Measurements from ENCODE around the gene HDAC8. TPM values are rescaled to one million over a fixed set of nuclear protein-coding genes. Genes with fewer than 3 reads are reported as not detected.

Gene HDAC8
- total RNA-seq, 1 experiment from 2014 or later, result 25.4 TPM

DNA sequence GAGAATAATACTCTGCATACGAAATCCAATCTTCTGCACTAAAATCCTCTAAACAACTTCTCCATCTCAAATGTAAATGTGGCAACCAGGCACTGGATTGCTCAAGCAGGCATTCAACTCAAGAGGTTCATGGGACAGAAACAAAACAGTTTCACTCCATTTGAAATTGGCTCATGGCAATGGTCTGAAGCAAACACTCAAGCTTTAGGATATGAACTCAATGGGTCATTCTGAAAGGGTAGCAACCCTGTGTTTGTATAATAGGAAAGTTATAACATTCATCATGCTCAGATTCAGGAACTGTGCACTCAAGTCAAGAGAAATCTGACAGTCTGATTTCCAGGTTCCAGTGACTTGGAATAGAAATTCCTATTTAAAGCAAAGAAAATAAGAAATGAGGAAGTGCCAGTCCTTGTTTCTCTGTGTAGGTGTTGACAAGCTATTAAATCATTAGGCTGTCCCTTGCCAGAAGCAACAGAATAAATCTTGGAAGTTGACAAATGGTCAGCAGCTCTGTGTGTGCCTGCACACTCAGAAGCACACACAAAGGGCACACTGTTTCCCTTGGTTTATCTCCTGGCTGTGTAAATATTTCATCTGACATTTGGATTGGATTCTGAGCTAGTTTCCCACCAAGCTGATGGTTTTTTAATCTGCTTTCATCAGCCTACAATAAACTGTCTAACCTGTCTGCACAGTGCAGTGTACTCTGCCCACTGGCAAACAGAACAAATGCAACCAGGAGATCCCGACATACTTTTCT lies 191.0 kb downstream of the HDAC8 start:
- no peak for DNase-seq (ENCODE audit: low read depth)

DNA sequence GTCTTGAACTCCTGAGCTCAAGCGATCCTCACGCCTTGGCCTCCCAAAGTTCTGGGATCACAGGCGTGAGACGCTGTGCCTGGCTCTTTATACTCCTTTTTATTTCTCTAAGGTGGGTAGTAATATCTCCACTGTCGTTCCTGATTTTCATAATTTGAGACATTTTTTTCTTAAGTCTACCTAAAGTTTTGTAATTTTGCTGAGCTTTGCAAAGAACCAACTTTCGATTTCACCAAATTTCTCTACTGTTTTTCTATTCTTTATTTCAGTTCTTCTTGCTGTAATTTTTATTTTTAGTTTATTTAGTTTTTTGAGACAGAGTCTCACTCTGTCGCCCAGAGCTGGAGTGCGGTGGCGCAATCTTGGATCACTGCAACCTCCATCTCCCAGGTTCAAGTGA lies 196.5 kb downstream of the HDAC8 start:
- no peak for DNase-seq (ENCODE audit: low read depth)

DNA sequence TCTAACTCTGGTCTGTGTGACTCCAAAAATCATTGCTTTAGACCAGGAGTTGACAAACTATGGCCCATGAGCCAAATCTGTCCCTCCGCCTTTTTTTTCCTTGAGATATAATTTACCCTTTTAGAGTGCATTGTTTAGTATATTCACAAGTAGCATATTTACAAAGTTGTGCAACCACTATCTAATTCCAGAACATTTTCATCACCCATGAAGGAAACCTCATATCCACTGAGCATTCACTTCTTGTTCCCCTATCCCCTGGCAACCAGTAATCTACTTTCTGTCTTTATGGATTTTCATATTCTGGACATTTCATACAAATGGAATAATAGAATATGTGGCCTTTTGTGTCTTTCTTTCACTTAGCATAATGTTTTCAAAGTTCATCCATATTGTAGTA lies 199.5 kb downstream of the HDAC8 start:
- no peak for DNase-seq (ENCODE audit: low read depth)

DNA sequence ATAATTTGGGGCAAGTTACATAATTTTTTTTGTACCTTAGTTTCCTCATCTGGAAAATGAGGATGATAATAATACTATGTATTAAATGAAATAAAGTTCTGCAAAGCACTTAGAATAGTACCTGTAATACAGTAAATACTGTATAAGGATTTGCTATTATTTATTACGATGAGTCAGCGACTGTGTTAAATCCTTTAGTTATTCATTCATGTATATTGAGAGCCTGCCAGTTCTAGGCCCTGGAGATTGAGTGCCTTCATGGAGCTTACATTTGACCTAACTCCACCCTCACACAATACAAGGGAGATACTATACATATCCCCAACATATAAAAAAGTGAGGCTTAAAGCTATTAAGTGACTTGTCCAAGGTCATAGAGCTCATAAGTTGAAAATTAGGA lies 199.9 kb downstream of the HDAC8 start:
- no peak for DNase-seq (ENCODE audit: low read depth)

DNA sequence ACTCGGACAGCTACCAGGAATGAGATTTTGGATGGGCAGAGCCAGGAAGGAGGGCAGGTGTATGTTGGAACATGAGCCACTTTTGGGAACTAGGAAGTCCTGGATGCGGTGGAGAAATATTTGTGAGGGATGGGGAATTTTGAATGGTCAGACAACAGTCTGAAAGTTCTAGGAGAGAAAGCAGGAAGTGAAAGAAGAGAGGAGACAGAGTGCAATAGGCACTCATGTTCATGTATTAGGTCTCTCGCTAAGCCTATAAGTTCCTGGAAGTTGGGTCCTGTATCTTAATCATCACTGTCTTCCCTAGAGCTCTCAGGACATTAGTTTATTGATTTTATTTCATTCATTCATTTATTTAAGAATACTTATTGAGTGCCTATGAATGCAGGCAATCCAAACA lies 201.2 kb downstream of the HDAC8 start:
- DNase-seq (ENCODE audit: low read depth), result no peak

DNA sequence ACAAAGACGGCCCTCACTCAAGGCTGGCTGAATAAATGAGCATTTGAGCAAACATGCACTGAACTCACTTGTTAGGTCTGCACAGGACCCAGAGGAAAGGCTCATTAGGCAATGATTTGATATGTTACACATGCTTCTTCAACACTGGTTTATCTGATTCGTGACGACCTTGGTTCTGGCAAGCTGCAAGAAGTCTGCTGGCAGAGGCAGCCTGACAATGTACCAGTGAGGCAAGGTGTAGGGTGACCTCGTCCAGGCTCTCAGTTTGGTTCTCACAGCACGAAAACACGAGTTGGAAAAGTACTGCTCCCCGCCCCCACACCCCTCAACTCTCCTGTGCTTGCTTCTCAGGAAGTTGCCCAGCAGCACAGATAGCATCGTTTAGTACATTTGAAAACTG lies 203.8 kb downstream of the HDAC8 start:
- no peak for DNase-seq (ENCODE audit: low read depth)

DNA sequence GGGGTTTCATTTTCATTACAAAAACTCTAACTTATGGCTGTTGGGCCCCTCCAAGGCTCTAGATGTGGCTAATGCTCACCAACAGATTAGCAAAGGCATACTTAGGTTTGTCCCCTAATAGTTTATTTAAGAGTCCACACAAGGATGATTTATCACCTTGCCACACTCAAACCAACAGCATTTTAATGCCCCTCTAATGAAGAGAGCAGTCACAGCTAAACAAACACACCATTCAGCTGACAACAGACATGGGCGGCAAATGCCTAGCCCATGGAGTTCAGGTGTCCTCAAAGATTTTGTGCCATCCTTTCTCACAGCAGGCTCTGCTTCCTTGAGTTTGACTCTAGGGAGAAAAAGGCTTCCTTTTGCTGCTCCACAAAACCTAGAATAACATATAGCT lies 205.1 kb downstream of the HDAC8 start:
- DNase-seq (ENCODE audit: low read depth), result no peak

DNA sequence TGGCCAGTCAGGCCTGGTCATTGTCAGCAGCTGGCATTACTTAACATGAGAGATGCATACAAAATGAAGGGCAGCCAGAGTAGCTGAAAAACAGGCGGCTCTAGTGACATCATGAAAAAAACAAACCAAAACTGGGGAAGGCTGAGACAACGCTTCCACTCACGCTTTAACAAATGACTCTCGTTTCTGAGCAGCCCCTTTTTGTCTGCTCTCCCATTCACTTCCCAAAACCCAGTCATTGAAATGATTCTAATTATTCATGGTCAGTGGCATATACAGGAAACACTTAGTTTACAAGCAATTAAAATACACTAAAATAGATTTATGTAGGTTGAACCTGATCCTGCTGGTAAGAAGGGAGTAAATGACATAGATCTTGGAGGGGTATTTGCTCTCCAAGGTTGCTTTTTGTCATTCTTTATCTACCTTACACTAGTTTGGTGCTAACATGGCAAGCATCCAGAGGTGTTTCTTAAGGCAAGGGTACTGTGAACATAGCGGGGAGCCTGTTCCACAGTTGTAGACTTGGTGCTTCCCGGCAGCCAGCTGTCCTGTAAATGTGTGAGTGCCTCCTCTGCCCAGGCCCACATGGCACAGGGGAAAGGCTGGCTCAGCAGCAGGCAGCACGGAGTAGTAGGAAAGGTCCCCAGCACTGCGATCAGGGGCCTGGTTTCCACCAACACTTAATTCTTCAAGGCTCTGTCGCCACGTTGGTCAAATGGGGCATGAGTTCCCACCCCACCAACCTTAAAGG lies 205.8 kb downstream of the HDAC8 start:
- DNase-seq (ENCODE audit: low read depth), result no peak

DNA sequence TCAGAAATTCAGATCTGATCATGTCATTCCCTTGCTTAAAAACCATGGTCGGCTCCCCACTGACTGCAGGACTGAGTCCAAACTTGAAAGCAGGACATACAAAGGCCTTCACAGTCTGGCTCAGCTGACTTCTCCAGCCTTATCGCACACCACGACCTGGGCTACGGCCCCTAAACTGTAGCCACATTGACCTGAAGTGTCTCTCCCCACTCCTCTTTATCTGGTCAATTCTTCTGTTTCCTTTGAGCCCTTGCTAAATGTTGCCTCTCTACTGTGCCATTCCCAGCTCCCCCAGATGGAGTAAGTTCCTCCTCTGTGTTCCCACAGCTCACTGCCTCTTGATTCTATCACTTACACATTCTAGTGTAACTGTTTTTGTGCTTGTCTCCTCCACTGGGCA lies 206.5 kb downstream of the HDAC8 start:
- DNase-seq (ENCODE audit: low read depth), result no peak

DNA sequence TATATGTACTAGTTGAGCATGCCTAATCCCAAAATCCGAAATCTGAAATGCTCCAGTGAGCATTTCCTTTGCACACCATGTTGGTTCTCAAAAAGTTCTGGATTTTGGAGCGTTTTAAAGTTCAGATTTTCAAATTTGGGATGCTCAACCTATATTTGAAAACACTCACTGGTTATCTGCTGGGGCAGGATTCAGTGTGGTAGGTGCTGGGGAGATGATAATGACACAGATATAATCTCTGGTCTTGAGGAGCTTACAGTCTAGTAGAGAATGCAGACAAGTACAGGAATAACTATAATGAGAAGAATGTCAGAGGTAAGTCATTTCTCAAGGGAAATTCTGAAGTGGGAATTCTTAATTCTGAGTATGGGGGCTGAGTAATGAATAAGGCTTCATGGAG lies 207.5 kb downstream of the HDAC8 start:
- DNase-seq (ENCODE audit: low read depth), result no peak

DNA sequence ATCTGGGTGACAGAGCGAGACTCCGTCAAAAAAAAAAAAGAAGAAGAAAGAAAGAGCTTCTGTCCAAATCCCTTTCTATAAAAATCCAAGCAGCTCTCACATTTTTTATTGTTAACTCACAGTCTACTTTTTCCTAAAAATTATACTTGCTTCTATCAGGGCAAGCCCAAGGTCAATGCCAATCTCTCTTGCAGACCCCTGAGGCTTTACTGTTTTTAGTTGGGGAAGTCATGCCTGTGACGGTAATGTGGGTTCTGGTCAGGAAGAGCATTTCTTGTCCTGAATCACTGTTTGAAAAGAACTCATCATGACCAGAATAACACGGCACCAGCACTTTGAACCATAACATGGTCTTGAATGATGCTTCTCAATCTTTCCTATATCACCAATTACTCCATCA lies 212.3 kb downstream of the HDAC8 start:
- DNase-seq (ENCODE audit: low read depth), result no peak

DNA sequence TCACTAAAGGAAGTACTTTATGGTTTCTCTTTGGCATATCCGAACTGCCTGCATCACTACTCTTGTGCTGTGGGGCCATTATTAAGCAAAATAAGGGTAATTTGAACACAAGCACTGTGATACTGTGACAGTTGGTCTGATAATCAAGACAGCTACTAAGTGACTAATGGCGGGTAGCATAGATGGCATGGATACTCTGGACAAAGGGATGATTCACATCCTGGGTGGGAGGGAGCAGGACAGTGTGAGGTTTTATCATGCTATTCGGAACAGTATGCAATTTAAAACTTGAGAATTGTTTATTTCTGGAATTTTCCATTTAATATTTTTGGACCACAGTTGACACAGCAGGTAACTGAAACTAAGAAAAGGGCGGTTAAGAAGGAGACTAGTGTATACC lies 214.3 kb downstream of the HDAC8 start:
- DNase-seq (ENCODE audit: low read depth), result peak; percentile 78

DNA sequence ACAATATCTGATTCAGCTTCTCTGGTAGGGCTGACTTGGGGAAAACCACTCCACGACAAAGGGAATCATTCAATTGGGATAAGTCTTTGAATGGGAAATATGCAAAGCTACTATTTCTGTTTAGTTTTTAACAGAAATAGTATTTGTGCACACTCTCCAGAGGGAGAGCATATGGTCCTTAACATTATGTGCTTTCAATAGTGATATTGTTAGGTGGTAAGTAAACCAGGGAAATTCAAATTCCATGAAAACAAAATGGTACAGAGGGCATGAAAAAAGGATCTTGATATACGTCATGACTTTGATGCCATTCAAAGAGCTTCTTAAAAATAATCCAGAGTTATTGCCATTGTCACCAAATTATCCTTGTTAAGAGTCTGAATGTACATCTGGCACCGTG lies 219.9 kb downstream of the HDAC8 start:
- DNase-seq (ENCODE audit: low read depth), result no peak

DNA sequence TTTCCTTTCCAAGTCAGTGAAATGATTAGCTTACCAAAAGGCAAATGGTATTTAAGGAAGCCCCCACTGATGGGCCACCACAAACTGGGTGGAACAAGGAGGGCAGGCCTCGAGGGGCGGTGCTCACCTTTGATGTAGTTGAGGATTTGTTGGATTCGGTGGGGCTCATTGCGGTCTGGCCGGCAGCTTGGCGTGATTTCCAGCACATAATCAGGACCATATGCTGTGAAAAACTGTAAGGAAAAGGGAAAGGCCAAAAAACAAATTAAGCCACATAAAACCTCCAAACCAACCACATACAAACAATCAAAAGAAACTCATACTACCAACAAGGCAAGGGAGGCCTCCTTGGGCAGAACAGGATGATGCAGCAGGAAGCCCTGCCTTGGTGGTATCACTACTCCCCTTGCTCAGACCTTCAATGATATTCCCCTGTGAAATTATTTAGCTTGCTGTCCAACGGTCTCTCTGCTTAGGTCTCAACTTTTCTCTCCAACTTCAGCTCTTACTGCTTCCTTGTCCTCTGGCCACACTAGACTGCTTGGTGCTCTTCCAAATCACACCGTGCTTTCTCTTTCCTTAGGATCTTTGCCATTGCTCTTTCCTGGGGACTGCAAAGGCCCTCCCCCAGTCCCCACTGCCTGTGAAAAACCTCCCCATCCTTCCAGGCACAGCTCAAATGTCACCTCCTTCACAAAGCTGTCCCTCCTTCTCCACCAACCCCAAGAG lies 220.9 kb downstream of the HDAC8 start:
- no peak for DNase-seq (ENCODE audit: low read depth)

DNA sequence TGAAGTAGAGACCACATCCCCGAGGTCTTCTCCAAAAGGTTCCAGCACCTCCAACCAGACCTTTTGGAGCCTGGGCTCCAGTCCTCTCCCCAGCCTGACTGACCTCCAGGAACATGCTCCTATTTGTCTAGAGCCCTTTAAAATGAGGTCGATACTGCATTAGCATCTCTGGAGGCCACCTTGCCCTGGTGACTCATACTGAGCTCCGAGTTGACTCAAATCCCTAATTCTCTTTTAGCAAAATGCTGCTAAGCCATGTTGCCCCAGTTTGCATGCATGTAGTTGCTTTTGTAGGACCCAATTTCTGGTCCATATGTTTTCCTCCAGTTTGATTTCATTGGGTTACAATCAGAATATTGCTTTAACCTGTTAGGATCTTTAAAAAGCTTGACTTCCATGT lies 223.5 kb downstream of the HDAC8 start:
- DNase-seq (ENCODE audit: low read depth), result no peak

DNA sequence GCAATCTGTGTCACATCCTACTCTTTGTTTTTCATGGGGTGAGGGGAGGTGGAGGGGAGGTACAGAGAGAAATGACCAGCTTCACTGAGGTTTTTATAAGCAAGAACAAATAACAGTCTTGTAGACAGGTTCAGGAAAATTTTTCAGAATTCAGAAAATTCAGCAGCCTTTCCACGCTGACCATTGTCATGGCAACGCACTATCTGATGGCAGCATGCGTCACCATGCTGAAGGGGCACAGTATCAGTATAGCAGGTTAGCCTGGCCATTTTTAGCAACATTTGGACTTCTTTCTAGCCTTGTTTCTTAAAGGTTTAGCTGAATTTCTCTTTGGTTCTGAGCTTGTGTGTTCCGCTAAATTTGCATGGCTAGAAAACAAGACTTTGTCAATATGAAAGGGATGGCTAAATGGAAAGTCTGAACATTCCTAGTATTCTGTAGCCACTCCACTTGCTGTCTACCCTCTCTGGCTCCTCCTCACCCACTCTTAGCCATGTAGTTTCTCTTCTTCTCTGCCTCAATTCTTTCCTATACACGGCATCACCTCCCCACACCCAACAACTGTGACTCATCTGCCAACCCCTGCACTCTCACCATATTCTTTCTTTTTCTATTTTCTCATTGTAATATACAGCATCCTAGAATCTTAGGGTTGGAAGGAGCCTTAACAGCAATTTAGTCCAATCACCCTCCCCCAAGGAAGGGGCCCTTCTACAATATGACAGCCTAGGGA lies 224.2 kb downstream of the HDAC8 start:
- DNase-seq (ENCODE audit: low read depth), result no peak

DNA sequence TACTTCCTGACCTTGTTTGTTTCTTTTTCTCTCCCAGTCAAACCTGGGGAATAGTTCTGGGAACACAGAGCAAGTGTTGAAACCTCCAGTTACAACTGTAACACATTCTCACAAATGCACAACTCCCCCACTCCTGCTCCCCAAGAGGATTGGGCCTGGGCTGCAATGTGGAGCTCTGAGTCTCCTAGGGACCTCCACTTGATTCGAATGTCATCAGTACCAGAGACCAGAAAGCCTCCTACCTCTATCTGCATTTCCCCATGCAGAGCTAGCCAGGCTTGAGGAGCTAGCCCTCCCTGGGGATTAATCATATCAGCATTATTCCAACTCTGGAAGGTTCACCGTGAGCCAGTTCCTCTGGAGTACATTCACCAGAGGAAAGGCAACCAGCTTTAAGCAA lies 225.3 kb downstream of the HDAC8 start:
- DNase-seq (ENCODE audit: low read depth), result no peak

DNA sequence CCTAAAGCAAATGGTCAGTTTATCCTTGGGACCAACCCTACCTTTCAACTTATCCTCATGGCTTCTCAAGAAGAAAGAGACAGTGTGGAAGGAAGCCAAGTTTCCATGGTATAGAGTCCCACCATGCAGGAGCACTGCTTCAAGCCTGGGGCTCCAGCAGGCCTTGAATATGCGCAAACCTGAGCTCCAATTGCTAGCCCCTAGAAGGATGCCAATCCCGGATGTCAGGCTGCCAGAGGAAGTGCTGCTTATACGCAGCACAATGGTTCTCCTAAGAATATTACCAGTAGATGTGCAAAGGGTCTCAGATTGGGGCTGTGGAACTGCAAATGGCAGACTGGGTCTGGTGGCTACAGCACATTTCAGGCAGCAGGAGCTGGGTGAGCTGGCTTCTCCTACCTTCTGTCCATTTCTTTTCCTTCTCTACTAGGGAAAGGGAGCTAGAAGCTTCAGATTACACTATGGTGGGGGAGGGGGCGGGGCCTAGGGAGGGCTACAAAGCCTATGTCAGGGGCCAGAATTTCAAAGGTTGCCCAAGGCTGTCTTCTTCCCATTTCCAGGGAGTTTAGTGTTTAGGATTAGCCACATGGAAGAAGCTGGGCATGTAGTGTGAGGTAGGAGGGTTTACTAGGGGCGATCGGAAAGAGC lies 226.2 kb downstream of the HDAC8 start:
- no peak for DNase-seq (ENCODE audit: low read depth)

DNA sequence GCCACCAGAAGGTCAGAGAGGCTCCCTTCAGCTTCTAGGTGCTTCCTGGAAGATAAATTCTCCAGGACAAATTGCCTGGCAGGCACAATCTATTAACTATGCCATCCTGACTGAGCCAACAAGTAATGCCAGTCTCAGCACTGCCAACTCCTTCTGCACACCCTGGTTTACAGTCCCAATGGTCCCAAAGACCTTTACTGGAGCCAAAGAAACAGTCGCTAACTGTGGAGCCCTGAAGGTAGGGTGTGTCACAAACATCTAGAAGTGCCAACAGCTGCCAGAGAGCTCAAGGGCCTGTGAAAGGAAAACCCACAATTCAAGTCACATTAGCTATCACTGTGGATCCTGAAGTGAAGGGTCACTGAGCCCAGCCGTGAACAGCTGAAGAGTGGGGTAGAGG lies 232.0 kb downstream of the HDAC8 start:
- no peak for DNase-seq (ENCODE audit: low read depth)

DNA sequence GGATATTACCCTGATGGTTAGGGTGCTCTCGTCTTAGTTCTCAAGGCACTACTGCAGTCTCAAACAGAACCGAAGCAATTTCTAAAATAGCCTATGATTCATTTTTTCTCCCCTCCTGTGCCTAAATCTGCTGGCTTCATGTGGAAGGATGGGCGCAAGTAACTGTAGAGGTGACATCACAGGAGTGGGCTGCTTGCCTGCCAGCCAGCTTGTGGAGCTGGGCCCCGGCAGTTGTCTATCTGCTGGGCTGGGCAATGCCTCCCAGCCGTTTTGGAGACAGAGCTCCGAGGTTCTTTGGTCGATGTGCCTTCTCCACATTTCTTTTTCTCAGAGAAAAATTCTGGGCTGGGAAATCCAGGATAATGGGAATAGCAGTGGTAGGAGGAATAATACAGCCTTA lies 232.6 kb downstream of the HDAC8 start:
- no peak for DNase-seq (ENCODE audit: low read depth)

DNA sequence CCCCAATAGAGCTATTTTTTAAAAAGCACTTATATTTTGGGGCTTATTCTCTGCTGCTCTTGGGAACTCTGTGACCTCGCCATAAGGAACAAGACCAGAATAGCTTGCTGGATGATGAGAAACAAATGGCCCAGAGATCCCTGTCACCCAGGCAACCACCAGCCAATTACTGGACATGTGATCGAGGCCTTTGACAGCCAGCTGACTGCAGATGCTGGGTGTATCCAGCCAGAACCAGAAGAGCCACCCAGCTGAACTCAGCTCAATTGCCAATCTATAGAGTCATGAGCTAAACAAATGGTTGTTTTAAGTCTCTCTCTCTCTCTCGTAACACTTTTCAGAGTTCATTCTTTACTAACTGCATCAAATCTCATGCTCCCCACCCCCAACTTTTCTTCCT lies 242.5 kb downstream of the HDAC8 start:
- no peak for DNase-seq (ENCODE audit: low read depth)
